CD4-positive, alpha-beta T cell (primary cell): ENCODE measurements around the gene PRKG1. TPM values are rescaled to one million over a fixed set of nuclear protein-coding genes. Genes with fewer than 3 reads are reported as not detected.
A peak's percentile ranks its signal among the peaks of the same experiment; 100 is the strongest.
"Not testable (repeated sequence)": the region's sequence is repeated elsewhere in the genome, so short reads cannot be mapped to it uniquely, and the experiment has no call there.

ENCODE experiments used
- ATAC-seq: fragments of 200-7000 bp; cut with Tn5 transposase; one replicate; pipeline ENCODE4 v1.10.0; 2022; ENCODE audit warnings: mild to moderate bottlenecking; ENCODE audit not compliant: poor library complexity
- CTCF ChIA-PET: fragments of 350-600 bp; sonication (Branson Sonifier 250); formaldehyde crosslinking; loops from one replicate; lab custom pipeline; 2021; ENCODE audit warnings: antibody characterized with exemption, inconsistent platforms; lab: Charles Lee
- POLR2A ChIA-PET: fragments of 350-600 bp; sonication (Branson Sonifier 250); formaldehyde crosslinking; loops from one replicate; lab custom pipeline; 2021; ENCODE audit warnings: antibody characterized with exemption, inconsistent platforms; lab: Charles Lee
- DNase-seq, 14 experiments: peaks; one replicate each; pipeline ENCODE4 v3.0.0-alpha.2; 2013 to 2020; ENCODE audit warnings: mixed read lengths in 2 of 14
- H3K27ac ChIP-seq, 2 donors: one replicate each; pipeline versions ENCODE4 v1.5.1 to v1.7.0; 2013; ENCODE audit warnings: low read length in 2 of 2, low read depth in 1 of 2, mild to moderate bottlenecking in 1 of 2
- H3K27me3 ChIP-seq, 2 experiments: 1 replicate in 1 of 2; 2 replicates in 1 of 2; pipeline versions ENCODE4 v1.6.1 to v1.7.0; 2013; ENCODE audit warnings: low read length in 2 of 2, control low read depth in 1 of 2, mild to moderate bottlenecking in 1 of 2, moderate library complexity in 1 of 2; ENCODE audit not compliant: insufficient read depth in 2 of 2, control insufficient read depth in 1 of 2
- H3K36me3 ChIP-seq: one replicate; pipeline ENCODE4 v1.6.1; 2013; ENCODE audit warnings: low read length, control low read depth; ENCODE audit not compliant: insufficient read depth
- H3K4me1 ChIP-seq: one replicate; pipeline ENCODE4 v1.6.1; 2013; ENCODE audit warnings: low read length, control low read depth; ENCODE audit not compliant: insufficient read depth
- H3K4me3 ChIP-seq: one replicate; pipeline ENCODE4 v1.5.1; 2013; ENCODE audit warnings: mild to moderate bottlenecking, low read length, moderate library complexity
- H3K9me3 ChIP-seq, 2 experiments: 1 replicate in 1 of 2; 2 replicates in 1 of 2; pipeline versions ENCODE4 v1.6.1 to v1.7.0; 2013; ENCODE audit warnings: low read length in 2 of 2, mild to moderate bottlenecking in 2 of 2, control low read depth in 1 of 2, moderate library complexity in 1 of 2; ENCODE audit not compliant: control insufficient read depth in 1 of 2, insufficient read depth in 1 of 2
- H3K27ac Mint-ChIP-seq: one replicate; pipeline ENCODE4 v1.8.0; 2020; ENCODE audit warnings: mixed read lengths
- H3K27me3 Mint-ChIP-seq: one replicate; pipeline ENCODE4 v1.8.0; 2021; ENCODE audit warnings: mixed read lengths
- H3K36me3 Mint-ChIP-seq: one replicate; pipeline ENCODE4 v1.8.0; 2021; ENCODE audit warnings: low read depth, mixed read lengths
- H3K4me1 Mint-ChIP-seq: one replicate; pipeline ENCODE4 v1.8.0; 2021; ENCODE audit warnings: low read depth, mixed read lengths
- H3K4me3 Mint-ChIP-seq: one replicate; pipeline ENCODE4 v1.8.0; 2020; ENCODE audit warnings: mild to moderate bottlenecking, mixed read lengths
- H3K9me3 Mint-ChIP-seq: one replicate; pipeline ENCODE4 v1.8.0; 2020; ENCODE audit warnings: mixed read lengths
- intact Hi-C, 2 experiments: fragments of 100-400 bp; cut with DNase I in 1 of 2; cut with micrococcal nuclease in 1 of 2; formaldehyde crosslinking; loops; one replicate each; pipeline versions ENCODE4 v1.15.1 to v1.9.0; 2023 to 2025; cut with DNase I, micrococcal nuclease
- total RNA-seq, 174 experiments: library from RNA in 2 of 174; stranded (reverse) in 2 of 174; gene quantifications; one replicate each; pipeline ENCODE4 v1.2.3 and lab custom pipeline; 2021 to 2026
- TF ChIP-seq, protein P1 (sequence below): fragments of 200-600 bp; IDR thresholded peaks from one replicate; pipeline ENCODE4 v1.8.0; 2022; ENCODE audit warnings: antibody characterized with exemption, mild to moderate bottlenecking

The PRKG1 gene
- total RNA-seq, 2 experiments from 2014 or later: 0.31 TPM; not detected in 1

DNA sequence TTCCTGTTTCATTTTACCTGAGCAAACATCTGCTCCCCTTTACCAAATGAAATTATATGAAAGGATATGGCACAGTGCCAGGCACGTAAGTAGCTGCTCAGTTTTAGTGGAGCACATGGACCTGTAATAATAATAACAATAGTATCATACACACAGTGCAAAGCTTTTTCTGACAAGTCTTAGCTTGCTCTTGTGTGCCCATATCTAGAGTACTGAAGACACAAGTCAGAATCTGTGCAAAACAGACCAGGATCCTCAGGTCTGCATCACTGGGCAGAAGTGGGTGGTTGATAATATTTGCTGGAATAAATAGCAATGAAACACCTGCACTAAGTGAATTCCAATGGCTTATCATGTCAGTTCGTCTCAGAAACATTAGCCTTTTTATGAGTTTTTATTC, 1154.3 kb downstream of the PRKG1 start:
- Histone ChIP-seq H3K36me3 (no peaks in the 10 kb centered on the region), H3K27ac (no peak overlapping the region), H3K4me3 (no peak overlapping the region), H3K4me1 (no peaks in the 10 kb centered on the region), H3K9me3 (peaks cover 0 to 3% of the 10 kb centered on the region in 2 experiments), H3K27me3 (no peaks in the 10 kb centered on the region)
- ATAC-seq: no peak
- POLR2A ChIA-PET: no interaction called here
- Mint-ChIP-seq H3K4me1 (peaks cover 5% of the 10 kb centered on the region), H3K36me3 (no peaks in the 10 kb centered on the region), H3K27ac (no peak overlapping the region), H3K27me3 (peaks cover 13% of the 10 kb centered on the region), H3K4me3 (no peak overlapping the region), H3K9me3 (no peaks in the 10 kb centered on the region)
- intact Hi-C loops: no loop called here
- no peak for DNase-seq
- TF ChIP-seq, protein P1, sequence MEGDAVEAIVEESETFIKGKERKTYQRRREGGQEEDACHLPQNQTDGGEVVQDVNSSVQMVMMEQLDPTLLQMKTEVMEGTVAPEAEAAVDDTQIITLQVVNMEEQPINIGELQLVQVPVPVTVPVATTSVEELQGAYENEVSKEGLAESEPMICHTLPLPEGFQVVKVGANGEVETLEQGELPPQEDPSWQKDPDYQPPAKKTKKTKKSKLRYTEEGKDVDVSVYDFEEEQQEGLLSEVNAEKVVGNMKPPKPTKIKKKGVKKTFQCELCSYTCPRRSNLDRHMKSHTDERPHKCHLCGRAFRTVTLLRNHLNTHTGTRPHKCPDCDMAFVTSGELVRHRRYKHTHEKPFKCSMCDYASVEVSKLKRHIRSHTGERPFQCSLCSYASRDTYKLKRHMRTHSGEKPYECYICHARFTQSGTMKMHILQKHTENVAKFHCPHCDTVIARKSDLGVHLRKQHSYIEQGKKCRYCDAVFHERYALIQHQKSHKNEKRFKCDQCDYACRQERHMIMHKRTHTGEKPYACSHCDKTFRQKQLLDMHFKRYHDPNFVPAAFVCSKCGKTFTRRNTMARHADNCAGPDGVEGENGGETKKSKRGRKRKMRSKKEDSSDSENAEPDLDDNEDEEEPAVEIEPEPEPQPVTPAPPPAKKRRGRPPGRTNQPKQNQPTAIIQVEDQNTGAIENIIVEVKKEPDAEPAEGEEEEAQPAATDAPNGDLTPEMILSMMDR: no peak
- CTCF ChIA-PET: no interaction called here

DNA sequence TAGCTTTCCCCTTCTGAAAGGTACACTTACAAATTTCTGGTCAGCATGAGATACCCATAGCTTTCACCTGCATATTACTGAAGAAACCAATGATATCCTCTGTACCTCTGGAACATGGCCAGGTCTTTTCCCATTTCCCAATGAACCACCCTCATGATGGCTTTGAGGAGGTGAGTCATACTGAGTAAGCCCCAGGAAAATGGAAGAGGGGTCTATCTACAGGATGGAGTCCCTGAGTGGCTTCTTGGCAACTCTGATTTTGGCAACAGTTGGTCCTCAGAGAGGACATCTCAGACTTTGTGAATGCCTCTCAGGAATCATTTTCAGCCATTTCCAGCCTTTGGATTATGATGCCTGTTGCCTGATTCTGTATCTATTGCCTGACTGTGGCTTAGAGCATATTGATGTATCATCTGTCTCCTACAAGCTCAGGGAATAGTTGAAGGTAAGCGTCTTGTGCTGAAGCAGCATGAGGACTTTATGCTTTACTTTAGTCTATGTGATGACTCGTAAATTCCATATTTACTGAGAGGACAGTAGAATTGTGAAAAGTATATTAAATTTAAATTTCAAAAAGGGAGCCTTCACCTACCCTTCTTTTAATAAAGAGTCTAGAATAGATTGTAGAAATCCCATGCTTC, 1155.1 kb downstream of the PRKG1 start:
- ATAC-seq (no peak), DNase-seq (no peak)
- Histone ChIP-seq H3K36me3 (no peaks in the 10 kb centered on the region), H3K4me3 (no peak overlapping the region), H3K4me1 (no peaks in the 10 kb centered on the region), H3K27me3 (no peaks in the 10 kb centered on the region), H3K9me3 (peaks cover 0 to 3% of the 10 kb centered on the region in 2 experiments), H3K27ac (no peak overlapping the region)
- Mint-ChIP-seq H3K27me3 (peaks cover 13% of the 10 kb centered on the region), H3K36me3 (no peaks in the 10 kb centered on the region), H3K27ac (no peak overlapping the region), H3K4me1 (peaks cover 5% of the 10 kb centered on the region), H3K4me3 (no peak overlapping the region), H3K9me3 (no peaks in the 10 kb centered on the region)
- POLR2A ChIA-PET: no interaction called here
- intact Hi-C loops: no loop called here
- CTCF ChIA-PET: no interaction called here
- TF ChIP-seq, protein P1: no peak

DNA sequence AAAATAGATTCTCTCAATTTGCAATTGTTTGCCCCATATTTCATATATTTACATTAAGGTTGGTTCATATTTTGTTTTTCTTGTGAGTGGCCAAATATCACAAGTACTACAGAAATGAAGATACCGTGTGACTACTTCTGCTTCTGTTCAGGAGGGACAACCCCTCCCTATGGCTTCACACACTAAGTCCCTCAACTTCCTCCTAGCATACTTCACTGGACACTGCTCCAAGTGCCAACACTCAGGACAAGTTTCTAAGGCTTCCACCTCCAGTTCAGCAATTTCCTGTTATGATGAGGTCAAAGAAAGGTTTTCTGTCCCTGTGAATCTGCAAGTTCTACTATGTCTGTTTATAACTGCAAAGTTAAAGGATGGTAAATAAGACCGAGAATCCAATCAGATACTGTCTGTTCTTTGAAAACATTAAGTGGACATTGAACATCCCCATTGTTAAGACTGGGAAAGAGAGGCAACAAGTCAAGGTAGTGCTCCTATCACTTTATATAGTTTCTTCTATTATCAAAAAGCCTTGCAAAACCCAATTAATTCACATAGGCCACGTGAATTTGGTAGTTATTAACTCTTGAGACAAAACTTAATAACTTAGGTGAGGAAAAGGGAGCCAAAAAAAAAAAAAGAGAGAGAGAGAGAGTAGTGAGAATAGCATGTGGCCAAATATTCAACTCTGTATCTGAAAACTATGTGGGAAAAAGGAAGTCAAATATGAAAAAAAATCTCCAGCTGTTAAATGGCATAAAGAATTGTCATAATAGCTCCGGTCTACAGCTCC, 1158.5 kb downstream of the PRKG1 start:
- ChIA-PET POLR2A (no interaction called here), CTCF (no interaction called here)
- no peak overlapping the region for H3K27ac ChIP-seq
- Mint-ChIP-seq H3K27me3 (peaks cover 13% of the 10 kb centered on the region), H3K4me1 (peaks cover 5% of the 10 kb centered on the region), H3K4me3 (peak overlapping the region; percentile 67), H3K27ac (no peak overlapping the region), H3K36me3 (no peaks in the 10 kb centered on the region), H3K9me3 (no peaks in the 10 kb centered on the region)
- no peak overlapping the region for H3K4me3 ChIP-seq
- peaks cover 0 to 3% of the 10 kb centered on the region in 2 experiments for H3K9me3 ChIP-seq
- no peaks in the 10 kb centered on the region for H3K36me3 ChIP-seq
- no peaks in the 10 kb centered on the region for H3K4me1 ChIP-seq
- TF ChIP-seq, protein P1: no peak
- ATAC-seq (no peak), DNase-seq (peak in 1 of 14 experiments; percentile 2)
- H3K27me3 ChIP-seq: no peaks in the 10 kb centered on the region
- intact Hi-C loops: no loop called here

DNA sequence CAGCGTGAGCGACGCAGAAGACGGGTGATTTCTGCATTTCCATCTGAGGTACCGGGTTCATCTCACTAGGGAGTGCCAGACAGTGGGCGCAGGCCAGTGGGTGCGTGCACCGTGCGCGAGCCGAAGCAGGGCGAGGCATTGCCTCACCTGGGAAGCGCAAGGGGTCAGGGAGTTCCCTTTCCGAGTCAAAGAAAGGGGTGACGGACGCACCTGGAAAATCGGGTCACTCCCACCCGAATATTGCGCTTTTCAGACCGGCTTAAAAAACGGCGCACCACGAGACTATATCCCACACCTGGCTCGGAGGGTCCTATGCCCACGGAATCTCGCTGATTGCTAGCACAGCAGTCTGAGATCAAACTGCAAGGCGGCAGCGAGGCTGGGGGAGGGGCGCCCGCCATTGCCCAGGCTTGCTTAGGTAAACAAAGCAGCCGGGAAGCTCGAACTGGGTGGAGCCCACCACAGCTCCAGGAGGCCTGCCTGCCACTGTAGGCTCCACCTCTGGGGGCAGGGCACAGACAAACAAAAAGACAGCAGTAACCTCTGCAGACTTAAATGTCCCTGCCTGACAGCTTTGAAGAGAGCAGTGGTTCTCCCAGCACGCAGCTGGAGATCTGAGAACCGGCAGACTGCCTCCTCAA, 1159.2 kb downstream of the PRKG1 start:
- H3K27me3 ChIP-seq, H3K9me3 Mint-ChIP-seq, H3K27ac Mint-ChIP-seq, H3K27ac ChIP-seq, intact Hi-C loops, H3K4me3 ChIP-seq, H3K4me1 Mint-ChIP-seq, CTCF ChIA-PET, H3K9me3 ChIP-seq, H3K36me3 Mint-ChIP-seq, POLR2A ChIA-PET, H3K4me1 ChIP-seq, ATAC-seq, DNase-seq, H3K36me3 ChIP-seq: not testable (repeated sequence)
- Mint-ChIP-seq H3K4me3 (peak overlapping the region; percentile 67), H3K27me3 (peaks cover 13% of the 10 kb centered on the region)
